ENCODE results near the gene CFAP46. TPM values are rescaled to one million over a fixed set of nuclear protein-coding genes. Genes with fewer than 3 reads are reported as not detected.

CFAP46 gene
- polyA plus RNA-seq, 1 donor from 2014 or later = not detected

DNA sequence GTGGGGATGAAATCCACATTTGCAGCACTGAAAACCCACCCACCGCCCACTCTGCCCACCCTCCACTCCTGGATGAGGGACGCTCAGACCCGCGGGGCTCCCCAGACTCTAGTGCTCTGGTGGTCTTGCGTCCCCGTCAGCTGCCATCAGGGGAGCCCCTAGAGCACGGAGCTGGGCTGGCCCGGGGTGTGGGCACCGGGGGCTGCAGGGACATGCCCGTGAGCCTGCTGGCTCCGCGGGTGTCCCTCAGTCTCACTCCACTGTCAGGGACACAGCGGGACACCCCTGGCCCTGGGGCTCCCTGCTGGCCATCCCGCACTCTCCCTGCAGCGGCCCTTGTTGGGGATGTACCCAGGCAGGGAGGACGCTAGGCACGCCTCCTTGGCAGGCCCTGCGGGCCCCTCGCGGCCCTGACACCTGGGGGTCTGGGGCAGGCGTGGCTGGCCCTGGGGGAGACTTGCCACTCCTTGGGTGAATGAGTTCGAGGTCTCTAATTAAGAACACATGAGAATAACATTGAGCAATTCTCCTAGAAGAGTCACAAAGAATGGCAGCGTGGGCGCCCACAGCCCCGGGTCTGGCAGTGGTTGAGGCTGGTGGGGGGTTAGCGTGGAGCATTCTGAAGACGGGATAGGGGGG lies 64.2 kb downstream of the CFAP46 start:
- H3K4me3 Mint-ChIP-seq = no peak overlapping the region
- peaks cover 1% of the 10 kb centered on the region for H3K36me3 Mint-ChIP-seq
- H3K4me1 Mint-ChIP-seq = peaks cover 0 to 3% (median 2%) of the 10 kb centered on the region in 3 donors
- H3K27me3 Mint-ChIP-seq = peaks cover 15% of the 10 kb centered on the region
- peaks cover 5 to 9% (median 7%) of the 10 kb centered on the region in 3 donors for H3K9me3 Mint-ChIP-seq
- H3K27ac Mint-ChIP-seq = no peak overlapping the region

DNA sequence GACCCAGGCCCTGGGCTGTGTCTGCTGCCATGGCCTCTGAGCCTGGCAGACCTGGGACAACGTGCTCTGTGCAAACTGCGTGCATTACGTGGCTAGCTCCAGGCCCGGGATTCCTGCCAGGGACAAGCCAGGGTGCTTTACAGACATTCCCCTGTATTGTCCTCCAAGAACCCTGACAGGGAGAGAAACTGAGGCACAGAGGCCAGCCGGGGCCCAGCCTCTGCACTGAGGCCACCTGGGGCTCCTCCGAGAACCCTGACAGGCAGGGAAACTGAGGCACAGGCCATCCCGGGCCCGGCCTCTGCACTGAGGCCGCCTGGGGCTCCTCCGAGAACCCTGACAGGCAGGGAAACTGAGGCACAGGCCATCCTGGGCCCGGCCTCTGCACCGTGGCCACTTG lies 64.9 kb downstream of the CFAP46 start:
- Mint-ChIP-seq H3K4me3 (no peak overlapping the region), H3K36me3 (peaks cover 1% of the 10 kb centered on the region), H3K27ac (no peak overlapping the region), H3K9me3 (peaks cover 7 to 9% (median 7%) of the 10 kb centered on the region in 3 donors), H3K27me3 (peaks cover 15% of the 10 kb centered on the region), H3K4me1 (peaks cover 0 to 3% (median 2%) of the 10 kb centered on the region in 3 donors)

DNA sequence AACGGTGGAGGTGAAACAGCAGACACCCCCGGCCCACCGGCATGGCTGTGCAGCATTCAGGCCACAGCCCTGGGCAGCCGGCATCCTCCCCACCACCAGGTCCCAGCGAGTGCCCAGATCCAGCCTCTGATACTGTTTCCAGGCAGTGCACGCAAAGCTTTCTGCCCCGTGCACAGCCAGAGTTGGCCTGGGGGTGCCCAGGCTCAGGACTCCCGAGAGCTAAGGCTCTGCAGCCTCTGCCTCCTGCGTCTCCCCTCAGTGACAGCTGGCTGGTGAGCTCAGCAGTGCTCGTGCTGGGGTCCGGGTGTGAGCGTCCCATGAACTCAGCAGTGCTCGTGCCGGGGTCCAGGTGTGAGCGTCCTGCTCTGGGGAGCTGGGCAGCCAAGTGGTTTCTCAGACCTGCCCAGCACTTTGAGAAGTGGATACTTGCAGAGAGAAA lies 65.4 kb downstream of the CFAP46 start:
- Mint-ChIP-seq H3K36me3 (peaks cover 1% of the 10 kb centered on the region), H3K4me3 (no peak overlapping the region), H3K4me1 (peaks cover 0 to 2% (median 0%) of the 10 kb centered on the region in 3 donors), H3K27ac (no peak overlapping the region), H3K9me3 (peaks cover 7 to 9% (median 7%) of the 10 kb centered on the region in 3 donors), H3K27me3 (peaks cover 15% of the 10 kb centered on the region)

DNA sequence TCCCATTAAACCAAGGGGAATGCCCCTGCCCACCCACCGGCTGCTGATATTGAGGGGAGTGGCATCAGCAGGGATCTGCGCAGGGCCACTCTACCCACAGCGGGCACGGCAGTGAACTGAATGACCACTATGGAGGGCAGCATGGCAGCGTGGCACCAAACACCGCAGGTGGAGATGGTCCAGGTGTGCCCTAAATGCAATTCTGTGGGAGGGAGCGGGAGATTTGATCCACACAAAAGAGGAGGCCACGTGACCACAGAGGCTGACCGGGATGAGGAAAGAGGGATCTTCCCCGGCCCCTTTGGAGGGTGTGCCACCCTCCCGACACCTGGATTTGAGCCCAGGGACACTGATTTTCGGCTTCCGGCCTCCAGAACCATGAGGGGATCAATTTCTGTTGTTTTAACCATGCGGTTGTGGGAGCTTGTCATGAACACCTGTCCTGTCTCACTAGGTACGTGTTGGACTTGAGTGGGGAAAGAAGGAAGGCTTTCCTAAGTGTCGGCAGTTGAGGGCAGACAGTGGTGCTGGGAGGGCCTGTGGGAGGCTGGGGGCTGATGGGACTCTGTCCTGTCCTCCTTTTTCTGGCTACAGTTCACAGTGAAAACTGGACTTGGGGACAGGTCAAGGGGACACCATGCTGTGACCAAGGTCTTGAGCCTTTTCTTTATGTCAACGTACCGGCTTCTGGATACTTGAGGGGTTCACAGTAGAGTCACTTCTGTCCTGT lies 66.1 kb downstream of the CFAP46 start:
- H3K9me3 Mint-ChIP-seq = peaks cover 7 to 11% (median 7%) of the 10 kb centered on the region in 3 donors
- H3K36me3 Mint-ChIP-seq = peaks cover 1% of the 10 kb centered on the region
- H3K27me3 Mint-ChIP-seq = peaks cover 15% of the 10 kb centered on the region
- no peak overlapping the region for H3K27ac Mint-ChIP-seq
- H3K4me3 Mint-ChIP-seq = no peak overlapping the region
- H3K4me1 Mint-ChIP-seq = peaks cover 0 to 2% (median 0%) of the 10 kb centered on the region in 3 donors

DNA sequence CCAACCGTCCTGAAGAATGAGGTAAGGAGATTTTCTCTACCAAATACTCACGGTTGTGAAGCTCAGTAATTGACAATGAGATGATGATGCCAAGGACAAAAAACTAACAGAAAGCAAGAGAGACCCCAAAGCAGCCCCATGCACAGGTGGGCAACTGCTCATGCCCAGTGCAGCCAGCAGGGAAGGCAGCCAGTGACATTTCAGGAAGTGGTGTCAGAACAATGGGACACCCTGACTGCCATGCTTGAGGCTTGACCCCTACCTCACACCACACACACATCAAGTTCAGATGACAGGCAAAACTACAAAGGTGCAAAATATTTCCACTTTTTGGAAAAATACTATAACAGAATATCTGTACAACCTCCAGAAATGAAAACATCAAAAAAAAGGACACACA lies 66.9 kb downstream of the CFAP46 start:
- Mint-ChIP-seq H3K27ac (no peak overlapping the region), H3K36me3 (peaks cover 1% of the 10 kb centered on the region), H3K9me3 (peaks cover 7 to 16% (median 7%) of the 10 kb centered on the region in 3 donors), H3K4me1 (peaks cover 0 to 2% (median 0%) of the 10 kb centered on the region in 3 donors), H3K4me3 (no peak overlapping the region), H3K27me3 (peaks cover 15% of the 10 kb centered on the region)

DNA sequence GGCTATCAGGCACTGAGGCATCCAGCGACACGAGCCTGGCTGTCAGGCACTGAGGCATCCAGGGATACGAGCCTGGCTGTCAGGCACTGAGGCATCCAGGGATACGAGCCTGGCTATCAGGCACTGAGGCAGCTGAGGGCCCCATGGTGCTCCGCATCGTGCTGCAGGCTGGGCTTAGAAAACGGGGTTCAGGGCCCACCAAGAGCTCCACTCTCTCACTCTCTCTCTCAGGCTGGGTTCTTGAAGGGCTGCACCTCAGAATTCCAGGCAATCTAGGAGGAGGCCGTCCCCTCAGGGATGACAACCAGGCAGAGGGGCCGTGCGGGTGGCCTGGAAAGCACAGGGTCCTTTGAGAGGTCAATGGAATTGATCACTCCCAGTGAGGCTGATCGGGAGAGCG lies 69.0 kb downstream of the CFAP46 start:
- peak overlapping the region in 1 of 3 donors; percentile 39 for H3K27ac Mint-ChIP-seq
- no peak overlapping the region for H3K4me3 Mint-ChIP-seq
- H3K36me3 Mint-ChIP-seq = peaks cover 1% of the 10 kb centered on the region
- H3K9me3 Mint-ChIP-seq = peaks cover 7 to 23% (median 7%) of the 10 kb centered on the region in 3 donors
- peaks cover 12% of the 10 kb centered on the region for H3K27me3 Mint-ChIP-seq
- no peaks in the 10 kb centered on the region for H3K4me1 Mint-ChIP-seq

DNA sequence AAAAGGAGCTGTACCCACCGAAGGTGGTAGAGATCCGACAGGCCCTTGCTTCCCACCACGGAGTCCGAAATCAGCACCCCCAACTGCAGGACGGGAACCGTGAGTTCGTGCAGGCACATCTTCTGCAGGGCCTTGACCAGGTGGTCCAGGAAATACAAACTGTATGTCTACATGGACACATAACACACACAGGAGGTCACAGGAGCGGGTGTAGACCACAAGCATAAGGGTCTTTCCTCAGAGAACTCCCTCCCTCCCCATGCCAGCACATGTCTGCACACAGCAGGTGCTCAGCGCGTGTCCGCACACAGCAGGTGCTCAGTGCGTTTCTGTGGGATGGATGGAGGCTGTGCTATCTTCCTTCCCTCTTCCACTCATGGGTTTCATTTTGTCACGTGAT lies 69.7 kb downstream of the CFAP46 start:
- Mint-ChIP-seq H3K4me1 (no peaks in the 10 kb centered on the region), H3K27me3 (peaks cover 12% of the 10 kb centered on the region), H3K36me3 (no peaks in the 10 kb centered on the region), H3K4me3 (no peak overlapping the region), H3K9me3 (peaks cover 7 to 23% (median 7%) of the 10 kb centered on the region in 3 donors), H3K27ac (no peak overlapping the region)

DNA sequence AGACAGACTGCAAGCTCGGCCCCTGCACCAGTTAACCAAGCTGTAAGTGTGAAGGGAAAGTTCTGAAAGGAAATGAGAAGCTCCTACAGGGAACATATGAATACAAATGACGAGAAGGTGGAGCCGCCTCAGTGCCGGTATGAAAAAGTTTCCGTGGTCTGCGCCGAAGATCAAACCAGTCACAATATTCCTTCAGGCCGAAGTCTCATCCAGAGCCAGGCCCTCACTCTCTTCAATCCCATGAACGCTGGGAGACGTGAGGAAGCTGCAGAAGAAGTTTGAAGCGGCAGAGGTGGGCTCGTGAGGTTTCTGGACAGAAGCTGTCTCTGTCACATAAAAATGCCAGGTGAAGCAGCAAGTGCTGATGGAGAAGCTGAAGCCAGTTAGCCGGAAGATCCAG lies 71.9 kb downstream of the CFAP46 start:
- Mint-ChIP-seq H3K4me3 (no peak overlapping the region), H3K27me3 (peaks cover 8% of the 10 kb centered on the region), H3K27ac (no peak overlapping the region), H3K4me1 (no peaks in the 10 kb centered on the region), H3K36me3 (no peaks in the 10 kb centered on the region), H3K9me3 (peaks cover 3 to 18% (median 5%) of the 10 kb centered on the region in 3 donors)

DNA sequence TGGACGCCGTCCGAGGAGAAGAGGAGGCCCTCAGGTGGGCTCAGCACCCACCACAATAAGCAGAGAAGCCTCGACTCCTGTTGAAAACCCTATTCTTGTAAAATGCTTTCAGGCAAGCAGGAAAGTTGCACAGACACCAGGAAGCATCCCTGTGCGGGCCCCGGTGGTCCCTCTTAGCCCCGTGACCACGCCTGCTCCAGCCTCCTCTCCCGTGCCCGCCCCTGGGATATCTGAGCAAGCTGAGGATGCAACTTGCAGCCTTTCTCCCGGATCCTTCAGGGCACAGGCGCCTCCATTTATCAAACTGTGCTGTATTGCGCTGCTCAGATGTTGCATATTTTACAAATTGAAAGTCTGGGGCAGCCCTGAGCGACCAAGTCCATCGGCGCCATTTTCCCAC lies 72.7 kb downstream of the CFAP46 start:
- H3K9me3 Mint-ChIP-seq = peaks cover 0 to 14% (median 2%) of the 10 kb centered on the region in 3 donors
- peaks cover 7% of the 10 kb centered on the region for H3K27me3 Mint-ChIP-seq
- H3K36me3 Mint-ChIP-seq = no peaks in the 10 kb centered on the region
- no peaks in the 10 kb centered on the region for H3K4me1 Mint-ChIP-seq
- H3K27ac Mint-ChIP-seq = no peak overlapping the region
- H3K4me3 Mint-ChIP-seq = no peak overlapping the region

DNA sequence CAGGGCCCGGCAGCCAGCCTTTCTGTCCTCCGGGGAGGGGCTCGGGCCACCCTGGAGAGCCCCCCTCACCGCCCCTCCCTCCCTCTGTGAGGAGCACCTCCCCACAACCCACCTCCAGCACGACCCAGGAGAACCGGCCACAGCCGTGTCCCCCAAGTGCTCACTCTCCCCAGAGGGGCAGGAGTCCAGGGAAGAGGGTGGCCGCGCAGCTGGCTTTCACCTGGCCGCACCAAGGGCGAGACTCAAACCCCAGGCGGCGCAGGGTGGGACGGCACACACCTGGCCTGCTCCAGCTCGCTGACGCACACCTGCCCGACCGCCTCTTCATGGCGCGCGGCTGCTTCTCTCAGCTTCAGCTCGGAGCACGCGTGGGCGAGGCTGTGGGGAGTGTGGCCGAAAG lies 73.4 kb downstream of the CFAP46 start:
- Mint-ChIP-seq H3K27me3 (peaks cover 7% of the 10 kb centered on the region), H3K4me3 (no peak overlapping the region), H3K4me1 (no peaks in the 10 kb centered on the region)

DNA sequence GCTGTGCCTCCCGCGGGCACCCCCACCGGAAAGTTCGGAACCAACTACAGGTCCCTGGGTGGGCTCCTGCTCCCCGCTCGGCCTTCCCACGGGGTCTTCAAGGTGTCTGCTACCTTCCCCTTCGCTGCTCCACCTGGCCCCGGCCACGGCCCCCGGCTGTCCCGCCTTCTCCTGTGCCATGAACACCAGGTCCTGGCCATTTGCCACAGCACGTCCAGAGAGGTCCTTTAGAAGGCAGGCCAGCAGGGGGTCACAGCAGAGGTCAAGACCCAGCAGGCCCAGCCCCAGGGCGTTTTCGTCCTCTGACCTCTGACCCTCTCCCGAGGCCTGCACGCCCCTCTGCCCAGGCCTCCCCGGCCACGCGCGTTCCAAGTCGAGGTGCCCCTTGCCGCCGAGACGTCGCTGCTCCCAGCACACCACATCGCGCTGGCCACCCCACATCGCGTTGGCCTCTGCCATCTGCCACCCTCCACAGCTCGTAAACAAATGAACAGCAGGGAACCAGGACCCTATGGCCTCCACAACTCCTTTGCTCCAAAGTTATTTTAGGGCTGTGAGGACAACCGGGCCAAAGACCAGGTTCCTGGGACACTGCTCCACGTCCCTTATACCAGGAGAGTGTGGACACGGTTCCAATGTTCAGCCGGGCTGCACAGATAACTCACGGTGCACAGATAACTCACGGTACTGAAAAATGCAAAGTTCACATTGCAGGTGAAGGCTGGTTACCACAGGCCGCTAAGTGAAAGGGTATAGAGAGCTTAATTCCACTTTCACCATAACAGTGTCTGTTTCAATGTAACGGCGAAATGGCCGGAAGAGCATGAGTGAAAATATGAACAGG lies 74.3 kb downstream of the CFAP46 start:
- H3K4me3 Mint-ChIP-seq = peak overlapping the region in 1 of 4 donors; percentile 41
- H3K27ac Mint-ChIP-seq = peak overlapping the region in 1 of 3 donors; percentile 10
- no peaks in the 10 kb centered on the region for H3K4me1 Mint-ChIP-seq
- peaks cover 0 to 14% (median 2%) of the 10 kb centered on the region in 3 donors for H3K9me3 Mint-ChIP-seq
- H3K36me3 Mint-ChIP-seq = no peaks in the 10 kb centered on the region
- peaks cover 17% of the 10 kb centered on the region for H3K27me3 Mint-ChIP-seq

More for the DNA sequence above, 73.4 kb downstream of the CFAP46 start:
- H3K36me3 Mint-ChIP-seq = no peaks in the 10 kb centered on the region
- no peak overlapping the region for H3K27ac Mint-ChIP-seq
- peaks cover 0 to 14% (median 2%) of the 10 kb centered on the region in 3 donors for H3K9me3 Mint-ChIP-seq

DNA sequence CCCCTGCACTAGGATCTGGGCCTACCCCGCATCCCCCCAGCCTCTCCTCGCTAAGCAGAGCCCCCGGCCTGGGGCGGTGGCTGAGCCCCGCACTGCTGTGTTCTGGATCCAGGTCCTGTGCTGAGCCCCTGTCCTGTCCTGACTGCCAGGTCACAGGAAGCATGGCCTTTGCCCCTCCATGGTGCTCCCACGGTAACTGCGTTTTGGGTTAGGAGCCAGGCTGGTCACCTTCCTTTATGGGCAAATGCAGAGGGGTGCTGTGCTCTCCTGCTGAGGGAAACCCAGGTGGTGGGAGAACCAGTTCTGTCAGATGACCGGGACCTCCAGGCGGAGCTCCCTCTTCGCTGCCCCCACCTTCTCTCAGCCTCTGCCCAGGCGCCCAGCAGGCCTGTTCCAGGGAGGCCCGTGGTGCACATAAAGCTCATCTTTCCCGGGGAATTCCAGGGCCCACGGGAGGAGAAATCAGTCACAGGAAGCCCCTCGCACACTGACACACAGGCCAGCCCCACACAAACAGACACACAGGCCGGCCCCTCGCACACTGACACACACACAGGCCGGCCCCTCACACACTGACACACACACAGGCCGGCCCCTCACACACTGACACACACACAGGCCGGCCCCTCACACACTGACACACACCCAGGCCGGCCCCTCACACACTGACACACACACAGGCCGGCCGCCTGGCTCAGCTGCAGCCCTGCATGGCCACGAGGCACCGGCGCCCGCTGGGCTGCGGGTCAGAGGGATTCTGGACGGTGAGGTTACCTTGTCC lies 75.6 kb downstream of the CFAP46 start:
- Mint-ChIP-seq H3K9me3 (peaks cover 0 to 14% (median 0%) of the 10 kb centered on the region in 3 donors), H3K27ac (no peak overlapping the region), H3K4me3 (no peak overlapping the region), H3K36me3 (no peaks in the 10 kb centered on the region), H3K4me1 (no peaks in the 10 kb centered on the region), H3K27me3 (peaks cover 17% of the 10 kb centered on the region)

DNA sequence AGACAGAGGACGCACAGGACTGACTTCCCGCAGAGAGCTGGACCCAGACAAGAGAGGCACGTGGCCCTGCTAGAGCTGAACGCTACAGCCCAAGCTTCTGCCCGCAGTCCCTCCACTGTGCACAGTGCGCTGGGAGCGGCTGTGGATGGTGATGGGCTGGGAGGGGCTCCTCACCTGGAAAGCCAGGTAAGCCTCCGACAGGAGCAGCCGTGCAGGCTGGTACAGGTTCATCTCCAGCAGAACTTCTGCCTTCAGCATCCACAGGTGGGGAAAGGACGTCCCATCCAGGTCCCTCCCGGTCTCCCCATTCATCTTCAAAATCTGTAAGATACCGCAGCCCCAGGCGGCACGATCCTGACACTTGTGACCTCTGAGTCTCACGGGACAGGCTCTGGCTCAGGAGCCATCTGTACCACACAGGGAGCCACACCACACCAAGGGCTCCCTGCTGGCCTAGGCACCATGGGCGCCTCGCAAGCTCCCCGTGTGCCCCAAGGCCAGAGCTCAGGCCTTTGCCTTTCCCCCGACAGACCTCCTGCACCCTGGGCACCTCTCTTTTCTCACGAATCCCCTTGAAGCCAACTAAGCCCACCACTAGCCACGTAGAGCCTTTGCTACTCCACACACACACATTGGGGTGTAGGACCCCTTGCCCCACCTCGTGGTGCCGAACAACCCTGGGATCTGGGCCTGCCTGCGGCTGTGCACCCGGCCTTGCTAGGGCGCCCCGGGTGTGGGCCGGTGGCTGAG lies 76.3 kb downstream of the CFAP46 start:
- H3K27ac Mint-ChIP-seq = no peak overlapping the region
- no peak overlapping the region for H3K4me3 Mint-ChIP-seq
- no peaks in the 10 kb centered on the region for H3K4me1 Mint-ChIP-seq
- no peaks in the 10 kb centered on the region for H3K36me3 Mint-ChIP-seq
- peaks cover 0 to 10% (median 0%) of the 10 kb centered on the region in 3 donors for H3K9me3 Mint-ChIP-seq
- peaks cover 19% of the 10 kb centered on the region for H3K27me3 Mint-ChIP-seq
